Mesendoderm (in vitro differentiated cells): ENCODE measurements around the gene FOXQ1.

Experiments used
- DNase-seq: peaks from one replicate; pipeline ENCODE4 v3.0.0; 2013
- H2AK5ac ChIP-seq: 2 replicates; pipeline ENCODE4 v1.6.1; 2013; ENCODE audit warnings: low read length, inconsistent platforms
- H2BK120ac ChIP-seq: 2 replicates; pipeline ENCODE4 v1.6.1; 2013; ENCODE audit warnings: low read depth, mild to moderate bottlenecking, low read length, moderate library complexity, mixed read lengths
- H2BK15ac ChIP-seq: replicated peaks from 2 replicates; pipeline ENCODE4 v1.6.1; 2013; ENCODE audit warnings: low read depth, mild to moderate bottlenecking, moderate library complexity
- H2BK5ac ChIP-seq: 2 replicates; pipeline ENCODE4 v1.6.1; 2013; ENCODE audit warnings: low read length, inconsistent platforms
- H3K18ac ChIP-seq: 2 replicates; pipeline ENCODE4 v1.6.1; 2013; ENCODE audit warnings: mild to moderate bottlenecking, low read length, mixed read lengths
- H3K23ac ChIP-seq: one replicate; pipeline ENCODE4 v1.6.1; 2013; ENCODE audit warnings: low read length
- H3K27ac ChIP-seq: 2 replicates; pipeline ENCODE4 v1.5.1; 2013; ENCODE audit warnings: low read depth, mild to moderate bottlenecking, inconsistent platforms, low read length, moderate library complexity
- H3K27me3 ChIP-seq: 2 replicates; pipeline ENCODE4 v1.6.1; 2013; ENCODE audit warnings: low read length, control low read depth, mild to moderate bottlenecking, inconsistent platforms; ENCODE audit not compliant: insufficient read depth, poor library complexity
- H3K36me3 ChIP-seq: 2 replicates; pipeline ENCODE4 v1.6.1; 2013; ENCODE audit warnings: low read length, inconsistent platforms; ENCODE audit not compliant: control insufficient read depth, insufficient read depth
- H3K4ac ChIP-seq: one replicate; pipeline ENCODE4 v1.6.1; 2013; ENCODE audit warnings: low read depth, mild to moderate bottlenecking, low read length, moderate library complexity
- H3K4me1 ChIP-seq: 2 replicates; pipeline ENCODE4 v1.6.1; 2013; ENCODE audit warnings: low read depth, low read length, inconsistent platforms; ENCODE audit not compliant: control insufficient read depth
- H3K4me2 ChIP-seq: 2 replicates; pipeline ENCODE4 v1.6.1; 2013; ENCODE audit warnings: low read length
- H3K4me3 ChIP-seq: 2 replicates; pipeline ENCODE4 v1.5.1; 2013; ENCODE audit warnings: mild to moderate bottlenecking, low read length
- H3K56ac ChIP-seq: one replicate; pipeline ENCODE4 v1.6.1; 2013; ENCODE audit warnings: low read length
- H3K79me1 ChIP-seq: 2 replicates; pipeline ENCODE4 v1.6.1; 2013; ENCODE audit warnings: low read length, inconsistent platforms
- H3K79me2 ChIP-seq: 2 replicates; pipeline ENCODE4 v1.6.1; 2013; ENCODE audit warnings: mild to moderate bottlenecking, low read length; ENCODE audit not compliant: control insufficient read depth, insufficient read depth
- H3K9ac ChIP-seq: 2 replicates; pipeline ENCODE4 v1.6.1; 2013; ENCODE audit warnings: low read length, inconsistent platforms
- H4K5ac ChIP-seq: one replicate; pipeline ENCODE4 v1.6.1; 2013; ENCODE audit warnings: low read length
- H4K8ac ChIP-seq: one replicate; pipeline ENCODE4 v1.6.1; 2013; ENCODE audit warnings: low read depth, mild to moderate bottlenecking, control low read depth, low read length, moderate library complexity
- WGBS: extraction: QIAGEN DNeasy Blood & Tissue Kit; methylation state at CpG from one replicate; pipeline ENCODE4 v1.1.7; 2013; ENCODE audit warnings: low lambda C conversion rate, missing lambda C conversion rate; ENCODE audit not compliant: insufficient coverage; ENCODE audit errors: extremely low coverage; 5-methylcytosine and 5-hydroxymethylcytosine counted together

The FOXQ1 gene

GRCh38 chr6:1266686-1267056 lies 45.2 kb upstream of the FOXQ1 start:
- H3K4me2 ChIP-seq: no peak overlapping the region
- H3K4me1 ChIP-seq: no peaks in the 10 kb centered on the region
- WGBS: no CpG with 5 or more reads among the region's 3 CpGs
- no peak overlapping the region for H3K27ac ChIP-seq
- no peak overlapping the region for H3K9ac ChIP-seq
- H2BK120ac ChIP-seq: no peak overlapping the region
- H3K4me3 ChIP-seq: no peak overlapping the region
- no peaks in the 10 kb centered on the region for H3K27me3 ChIP-seq
- H3K4ac ChIP-seq: no peak overlapping the region
- H3K79me2 ChIP-seq: no peaks in the 10 kb centered on the region
- H4K8ac ChIP-seq: no peak overlapping the region
- H3K23ac ChIP-seq: no peak overlapping the region
- DNase-seq: no peak
- no peaks in the 10 kb centered on the region for H3K36me3 ChIP-seq
- no peak overlapping the region for H3K18ac ChIP-seq
- H3K56ac ChIP-seq: no peak overlapping the region
- no peaks in the 10 kb centered on the region for H3K79me1 ChIP-seq
- no peak overlapping the region for H2BK15ac ChIP-seq
- H2BK5ac ChIP-seq: no peak overlapping the region
- H4K5ac ChIP-seq: no peak overlapping the region
- H2AK5ac ChIP-seq: no peak overlapping the region

DNA sequence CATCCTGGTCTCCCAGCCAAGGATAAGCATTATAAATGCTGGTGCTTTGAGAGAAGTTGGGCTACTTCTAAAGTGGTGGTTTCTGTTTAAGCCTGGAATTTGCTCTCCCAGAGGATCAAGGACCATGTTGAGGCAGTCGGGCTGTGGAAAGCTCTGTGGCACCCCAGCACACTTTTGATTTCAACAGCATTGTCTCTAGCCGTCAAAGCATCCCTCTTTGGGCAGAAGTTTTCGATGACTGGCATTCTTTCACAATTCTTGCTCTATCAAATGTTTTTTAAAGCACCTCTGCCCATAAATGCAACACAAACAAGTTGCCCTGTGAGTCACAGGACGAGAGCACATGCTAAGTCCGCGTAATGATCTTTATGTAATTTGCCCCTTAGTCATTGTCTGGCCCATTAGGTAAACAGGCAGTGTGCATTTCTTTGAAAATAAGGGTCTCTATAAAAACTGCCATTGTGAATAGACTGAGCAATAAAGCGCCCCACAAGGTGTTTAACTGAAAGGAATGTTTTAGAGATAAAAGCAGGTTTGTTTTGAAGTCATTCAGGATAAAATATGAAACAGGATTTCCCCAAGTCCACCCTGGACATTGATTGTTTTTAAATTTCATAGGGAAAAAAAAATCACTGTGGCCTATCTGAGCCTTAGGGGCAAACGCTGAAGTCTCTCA lies 44.7 kb upstream of the FOXQ1 start:
- no peak overlapping the region for H2BK5ac ChIP-seq
- H4K8ac ChIP-seq: no peak overlapping the region
- H3K23ac ChIP-seq: no peak overlapping the region
- no peak overlapping the region for H3K18ac ChIP-seq
- no CpG with 5 or more reads among the region's 8 CpGs for WGBS
- no peak overlapping the region for H3K4me3 ChIP-seq
- H3K36me3 ChIP-seq: no peaks in the 10 kb centered on the region
- no peaks in the 10 kb centered on the region for H3K79me2 ChIP-seq
- H2BK15ac ChIP-seq: no peak overlapping the region
- H2AK5ac ChIP-seq: no peak overlapping the region
- no peak overlapping the region for H3K4me2 ChIP-seq
- no peak overlapping the region for H3K56ac ChIP-seq
- no peak for DNase-seq
- no peak overlapping the region for H4K5ac ChIP-seq
- H3K27ac ChIP-seq: no peak overlapping the region
- H2BK120ac ChIP-seq: no peak overlapping the region
- H3K27me3 ChIP-seq: no peaks in the 10 kb centered on the region
- H3K4ac ChIP-seq: no peak overlapping the region
- no peaks in the 10 kb centered on the region for H3K4me1 ChIP-seq
- no peaks in the 10 kb centered on the region for H3K79me1 ChIP-seq
- no peak overlapping the region for H3K9ac ChIP-seq

DNA sequence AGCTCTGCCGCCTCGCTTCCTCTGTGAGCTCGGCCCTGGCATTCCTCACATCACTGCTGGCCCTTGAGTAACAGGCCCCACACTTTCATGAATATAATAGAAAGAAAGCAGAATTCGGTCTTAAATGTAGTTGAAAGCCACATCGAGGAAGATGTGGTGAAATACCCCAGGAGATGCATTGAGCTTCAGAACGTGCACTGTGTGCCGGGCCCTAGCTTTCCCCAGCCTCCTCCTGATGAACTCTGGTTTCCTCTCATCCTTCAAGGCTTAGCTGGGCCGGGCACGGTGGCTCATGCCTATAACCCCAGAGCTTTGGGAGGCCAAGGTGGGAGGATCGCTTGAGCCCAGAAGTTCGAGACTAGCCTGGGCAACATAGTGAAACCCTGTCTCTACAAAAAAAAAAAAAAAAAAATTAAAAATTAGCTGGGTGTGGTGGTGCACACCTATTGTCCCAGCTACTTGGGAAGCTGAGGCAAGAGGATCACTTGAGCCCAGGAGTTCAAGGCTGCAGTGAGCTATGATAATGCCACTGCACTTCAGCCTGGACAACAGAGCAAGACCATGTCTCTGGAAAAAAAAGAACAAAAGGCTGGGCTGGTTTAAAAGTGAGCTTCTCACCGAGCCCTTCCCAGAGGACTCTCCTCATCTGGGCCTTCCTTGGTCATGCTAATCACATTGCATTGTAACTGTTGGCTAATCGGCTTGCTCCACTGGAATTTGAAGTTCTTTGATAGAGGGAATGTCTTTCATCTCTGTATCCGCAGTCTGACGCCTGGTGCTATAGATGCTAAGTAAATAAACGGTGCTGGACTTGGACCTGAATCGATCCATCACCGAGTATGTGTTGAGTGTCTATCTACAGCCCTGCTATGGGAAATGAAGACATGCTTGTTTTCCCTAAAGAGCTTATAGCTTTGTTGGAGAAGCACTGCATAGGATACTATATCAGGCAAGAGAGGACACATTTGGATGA lies 43.8 kb upstream of the FOXQ1 start:
- no peak for DNase-seq
- H3K4me1 ChIP-seq: no peaks in the 10 kb centered on the region
- no peak overlapping the region for H3K27ac ChIP-seq
- WGBS: no CpG with 5 or more reads among the region's 18 CpGs
- no peak overlapping the region for H3K9ac ChIP-seq
- H3K79me2 ChIP-seq: no peaks in the 10 kb centered on the region
- no peak overlapping the region for H2BK15ac ChIP-seq
- H2AK5ac ChIP-seq: no peak overlapping the region
- no peaks in the 10 kb centered on the region for H3K36me3 ChIP-seq
- no peak overlapping the region for H3K23ac ChIP-seq
- no peaks in the 10 kb centered on the region for H3K27me3 ChIP-seq
- H2BK120ac ChIP-seq: no peak overlapping the region
- no peaks in the 10 kb centered on the region for H3K79me1 ChIP-seq
- no peak overlapping the region for H2BK5ac ChIP-seq
- no peak overlapping the region for H3K4ac ChIP-seq
- H4K5ac ChIP-seq: no peak overlapping the region
- no peak overlapping the region for H3K4me3 ChIP-seq
- no peak overlapping the region for H3K56ac ChIP-seq
- no peak overlapping the region for H3K18ac ChIP-seq
- no peak overlapping the region for H4K8ac ChIP-seq
- H3K4me2 ChIP-seq: no peak overlapping the region

GRCh38 chr6:1271071-1271763 lies 40.7 kb upstream of the FOXQ1 start:
- no peak overlapping the region for H3K18ac ChIP-seq
- DNase-seq: no peak
- no peak overlapping the region for H4K8ac ChIP-seq
- no peaks in the 10 kb centered on the region for H3K36me3 ChIP-seq
- H3K79me1 ChIP-seq: no peaks in the 10 kb centered on the region
- no peak overlapping the region for H2BK120ac ChIP-seq
- H3K27me3 ChIP-seq: no peaks in the 10 kb centered on the region
- no peak overlapping the region for H3K4me2 ChIP-seq
- no peak overlapping the region for H2BK5ac ChIP-seq
- H3K4me1 ChIP-seq: no peaks in the 10 kb centered on the region
- no peak overlapping the region for H3K4me3 ChIP-seq
- H3K9ac ChIP-seq: no peak overlapping the region
- no peak overlapping the region for H4K5ac ChIP-seq
- no CpG with 5 or more reads among the region's 11 CpGs for WGBS
- no peak overlapping the region for H3K23ac ChIP-seq
- H3K79me2 ChIP-seq: no peaks in the 10 kb centered on the region
- H2AK5ac ChIP-seq: no peak overlapping the region
- H3K4ac ChIP-seq: no peak overlapping the region
- no peak overlapping the region for H2BK15ac ChIP-seq
- no peak overlapping the region for H3K56ac ChIP-seq
- no peak overlapping the region for H3K27ac ChIP-seq

GRCh38 chr6:1278061-1278720 lies 33.7 kb upstream of the FOXQ1 start:
- Histone ChIP-seq H3K9ac (no peak overlapping the region), H3K4me1 (no peaks in the 10 kb centered on the region), H2BK15ac (no peak overlapping the region), H3K18ac (no peak overlapping the region), H3K23ac (no peak overlapping the region), H3K36me3 (no peaks in the 10 kb centered on the region), H4K5ac (no peak overlapping the region), H2BK5ac (no peak overlapping the region), H3K4me2 (no peak overlapping the region), H3K79me1 (no peaks in the 10 kb centered on the region), H3K4me3 (no peak overlapping the region), H2BK120ac (no peak overlapping the region), H2AK5ac (no peak overlapping the region), H3K27me3 (no peaks in the 10 kb centered on the region), H4K8ac (no peak overlapping the region), H3K4ac (no peak overlapping the region), H3K27ac (no peak overlapping the region), H3K79me2 (no peaks in the 10 kb centered on the region), H3K56ac (no peak overlapping the region)
- no peak for DNase-seq
- WGBS: no CpG with 5 or more reads among the region's 5 CpGs
